SHP77 treated with DMSO at 0.1 percent for 48 hours (cell line): ENCODE data around the gene SH2D4B.

Experiments
- DNase-seq: peaks from one replicate; lab custom pipeline; 2025; lab: John Stamatoyannopoulos, UW

The SH2D4B gene

DNA sequence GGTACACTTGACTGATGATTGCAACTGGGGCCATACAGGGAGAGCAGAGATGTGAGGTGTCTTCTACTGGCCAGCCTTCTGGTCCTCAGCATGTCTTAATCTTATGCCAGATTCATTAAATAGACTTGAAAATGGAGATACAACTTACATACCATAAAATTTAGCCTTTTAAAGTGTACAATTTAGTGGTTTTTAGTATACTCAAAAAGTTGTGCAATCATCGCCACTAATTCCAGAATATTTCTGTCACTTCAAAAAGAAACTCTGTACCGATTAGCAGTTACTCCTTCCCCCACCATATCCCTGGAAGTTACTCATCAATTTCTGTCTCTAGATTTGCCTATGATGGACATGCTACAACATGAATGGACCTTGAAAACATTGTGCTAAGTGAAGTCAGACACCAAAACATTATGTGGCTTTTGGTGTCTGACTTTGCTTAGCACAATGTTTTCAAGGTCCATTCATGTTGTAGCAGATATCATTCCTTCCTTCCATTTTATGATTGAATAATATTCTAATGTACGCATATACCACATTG is 53.0 kb downstream of the SH2D4B start:
- DNase-seq: no peak

DNA sequence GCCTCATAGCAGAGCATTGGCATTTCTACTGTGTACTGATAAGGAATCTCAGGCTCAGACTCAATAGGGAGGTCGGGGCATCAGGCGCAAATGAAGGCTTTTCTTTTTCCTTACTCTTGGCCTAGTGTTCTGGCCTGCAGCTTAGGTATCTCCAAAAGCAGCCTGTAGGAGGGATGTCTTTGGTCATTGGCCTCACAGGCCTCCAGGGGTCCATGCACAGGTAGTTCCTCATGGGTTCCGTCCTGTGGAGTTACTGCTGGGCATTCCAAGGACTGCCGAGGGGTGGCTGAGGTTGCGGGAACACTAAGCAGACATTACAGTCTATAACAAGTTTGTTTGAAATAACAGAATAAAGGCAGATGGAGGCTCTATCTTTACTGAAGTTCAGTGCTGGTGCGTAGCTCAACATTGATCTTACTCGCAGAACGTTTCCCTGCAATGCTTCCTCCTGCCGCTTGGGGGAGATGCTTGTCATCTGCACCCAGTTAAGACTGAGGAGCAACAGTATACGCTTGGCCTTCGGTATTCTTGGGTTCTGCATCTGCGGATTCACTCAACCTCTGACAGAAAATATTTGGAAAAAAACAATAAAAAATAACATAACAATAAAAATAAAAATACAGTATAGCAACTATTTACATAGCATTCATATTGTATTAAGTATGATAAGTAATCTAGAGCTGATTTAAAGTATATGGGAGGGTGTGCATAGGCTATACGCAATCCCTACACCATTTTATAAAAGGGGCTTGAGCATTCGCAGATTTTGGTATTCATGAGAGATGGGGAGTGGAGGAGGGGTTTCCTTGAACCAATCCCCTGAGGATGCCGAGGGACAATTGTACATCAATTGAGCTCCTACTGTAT is 58.9 kb downstream of the SH2D4B start:
- DNase-seq: peak; percentile 0

- DNase-seq: no peak
Observed at GRCh38 chr10:80598084-80598798, 60.5 kb downstream of the SH2D4B start.

GRCh38 chr10:80598951-80599350 is 61.2 kb downstream of the SH2D4B start:
- no peak for DNase-seq

- DNase-seq: no peak
Observed at GRCh38 chr10:80599424-80599847, 61.7 kb downstream of the SH2D4B start.

GRCh38 chr10:80600256-80600655 is 62.6 kb downstream of the SH2D4B start:
- no peak for DNase-seq

- DNase-seq: no peak
Observed at GRCh38 chr10:80602881-80603280, 65.2 kb downstream of the SH2D4B start.

GRCh38 chr10:80603516-80603915 is 65.8 kb downstream of the SH2D4B start:
- no peak for DNase-seq

DNA sequence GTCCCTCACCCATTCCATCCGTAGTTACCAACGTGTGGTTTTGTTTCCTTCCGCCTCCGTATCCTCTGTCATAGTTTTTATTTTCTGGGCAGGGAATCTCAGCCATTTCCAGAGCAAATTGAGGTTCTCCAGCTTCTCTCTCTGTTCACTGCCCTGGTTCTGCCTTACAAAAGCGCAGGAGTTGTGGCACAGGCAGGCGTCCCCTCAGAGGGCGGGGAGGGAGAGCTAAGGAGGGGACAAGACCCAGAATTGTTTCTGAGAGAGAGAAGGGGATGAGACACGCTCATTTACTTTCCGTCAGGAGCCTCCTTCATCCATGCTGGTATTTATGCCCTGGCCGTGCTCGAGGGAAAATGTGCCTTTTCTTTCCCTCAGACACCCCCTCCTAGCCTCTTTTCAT is 71.0 kb downstream of the SH2D4B start:
- no peak for DNase-seq

DNA sequence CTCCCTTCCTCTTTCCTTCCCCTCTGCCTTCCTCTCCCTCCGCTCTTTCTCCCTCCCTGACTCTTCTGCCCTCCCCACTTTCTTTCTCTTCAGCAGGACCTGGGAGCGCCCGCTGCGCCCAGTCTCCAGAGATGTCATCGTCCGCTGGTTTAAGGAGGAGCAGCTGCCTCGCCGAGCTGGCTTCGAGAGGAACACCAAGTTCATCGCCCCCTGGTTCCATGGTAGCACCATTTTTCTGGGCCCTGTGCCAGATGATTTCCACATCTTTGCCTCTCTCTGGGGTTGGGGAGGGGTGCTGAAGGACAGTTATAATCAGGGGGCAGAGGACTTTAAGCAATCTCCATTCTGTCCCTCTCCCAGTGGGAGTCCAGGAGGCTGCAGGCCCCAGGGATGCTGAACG is 71.6 kb downstream of the SH2D4B start:
- DNase-seq: no peak

DNA sequence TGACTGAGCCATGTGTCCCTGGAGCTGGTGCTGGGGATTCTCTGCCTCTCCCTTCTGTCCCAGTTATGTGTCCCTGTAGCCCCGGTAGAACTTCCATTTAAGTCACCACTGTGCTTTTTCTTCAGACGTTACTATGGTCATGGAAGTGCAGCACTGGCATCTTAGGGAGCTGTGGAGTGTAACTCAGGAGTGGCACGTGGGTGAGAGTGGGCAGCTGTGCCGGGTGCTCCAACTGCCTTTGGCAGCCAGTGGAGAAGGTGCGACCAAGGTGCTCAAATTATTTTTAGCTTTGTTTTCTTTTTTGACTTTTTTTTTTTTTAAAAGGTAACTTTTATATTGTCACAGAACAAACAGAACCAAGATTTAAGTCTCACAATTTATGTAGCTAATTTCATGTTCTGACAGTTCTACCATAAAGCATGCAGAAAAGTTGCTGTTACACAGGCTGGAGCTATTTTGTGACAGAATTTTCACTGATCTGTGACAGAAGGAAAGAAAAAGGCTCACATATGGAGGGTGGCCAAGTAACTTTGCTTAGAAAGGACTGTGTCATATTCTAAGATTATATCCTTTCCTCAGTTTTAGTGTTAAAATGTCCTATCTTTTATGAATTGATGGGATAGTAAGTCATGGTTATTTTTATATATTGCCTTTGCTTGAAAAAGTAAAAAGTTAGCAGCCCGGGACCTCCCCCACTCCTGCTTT is 73.9 kb downstream of the SH2D4B start:
- no peak for DNase-seq

GRCh38 chr10:80612261-80612660 is 74.6 kb downstream of the SH2D4B start:
- DNase-seq: no peak

DNA sequence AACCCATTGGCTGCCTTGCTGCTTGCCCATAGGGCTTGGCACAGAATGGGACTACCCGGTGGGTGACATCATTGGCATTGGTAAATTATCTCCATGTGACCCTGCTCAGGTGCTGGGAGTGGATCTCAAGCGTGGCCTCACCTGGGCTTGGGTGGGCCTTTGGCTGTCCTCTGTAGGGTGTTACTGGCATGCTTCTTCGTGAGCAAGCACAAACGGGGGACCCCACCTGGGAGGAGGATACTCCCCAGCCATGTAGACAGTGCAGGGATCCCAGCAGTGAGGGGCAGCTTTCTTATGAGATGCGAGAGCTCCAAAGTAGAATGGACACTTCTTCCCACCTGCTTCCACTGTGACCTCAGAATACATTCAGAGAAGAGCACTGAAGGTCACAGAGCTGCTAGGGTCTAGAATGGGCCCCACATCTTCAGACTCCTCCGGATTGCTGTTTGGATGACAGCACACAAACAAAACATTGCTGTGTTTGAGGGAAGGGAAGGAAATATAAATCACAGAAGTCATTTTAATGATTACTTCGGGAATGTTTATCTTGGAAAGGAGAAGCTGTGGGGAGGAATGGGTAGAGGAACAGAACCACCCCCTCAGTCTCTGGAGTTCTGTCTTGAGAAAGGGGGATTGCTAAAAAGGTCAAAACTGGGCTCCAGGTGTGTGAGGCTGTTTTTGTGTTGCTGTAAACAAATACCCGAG is 75.9 kb downstream of the SH2D4B start:
- DNase-seq: no peak

DNA sequence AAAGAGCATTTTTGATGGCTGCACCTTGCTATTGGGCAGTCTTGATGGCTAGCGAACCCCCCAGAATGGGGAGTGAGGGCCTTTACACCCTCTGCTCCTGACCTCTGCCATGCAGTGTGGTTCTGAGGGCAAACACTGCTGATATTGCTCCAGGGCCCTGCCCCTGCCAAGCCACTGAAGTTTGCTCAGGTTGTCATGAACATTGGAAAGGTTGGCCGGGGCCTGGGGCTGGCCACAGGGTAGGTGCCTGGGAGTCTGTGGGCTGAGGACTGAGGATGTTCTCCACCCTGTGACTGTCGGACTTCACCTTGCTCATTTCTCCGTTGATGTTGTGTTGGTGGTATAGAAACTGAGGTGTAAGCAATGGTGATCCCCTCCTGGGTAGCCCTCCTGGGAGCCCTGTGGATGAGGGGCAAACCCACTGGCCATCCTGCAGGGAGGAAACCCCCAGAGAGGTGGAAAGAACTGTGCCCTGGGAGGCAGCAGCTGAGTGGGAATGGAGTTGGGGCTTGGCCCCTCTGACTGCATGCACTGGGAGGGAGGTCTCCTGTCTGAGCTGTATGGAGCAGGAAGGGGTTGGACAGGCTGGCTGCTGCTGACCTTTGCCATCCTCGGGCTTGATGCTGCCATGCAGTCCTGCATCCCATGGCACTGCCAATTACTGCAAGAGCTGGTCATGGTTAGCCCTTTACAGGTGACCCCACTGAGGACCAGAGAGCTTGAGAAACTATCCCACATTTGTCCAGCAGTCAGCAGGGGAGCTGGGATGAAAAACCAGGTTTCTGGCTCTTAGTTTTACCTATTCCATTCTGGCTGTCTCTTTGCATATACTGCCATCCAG is 77.1 kb downstream of the SH2D4B start:
- no peak for DNase-seq

- DNase-seq: no peak
Observed at GRCh38 chr10:80617807-80618206, 80.1 kb downstream of the SH2D4B start.

DNA sequence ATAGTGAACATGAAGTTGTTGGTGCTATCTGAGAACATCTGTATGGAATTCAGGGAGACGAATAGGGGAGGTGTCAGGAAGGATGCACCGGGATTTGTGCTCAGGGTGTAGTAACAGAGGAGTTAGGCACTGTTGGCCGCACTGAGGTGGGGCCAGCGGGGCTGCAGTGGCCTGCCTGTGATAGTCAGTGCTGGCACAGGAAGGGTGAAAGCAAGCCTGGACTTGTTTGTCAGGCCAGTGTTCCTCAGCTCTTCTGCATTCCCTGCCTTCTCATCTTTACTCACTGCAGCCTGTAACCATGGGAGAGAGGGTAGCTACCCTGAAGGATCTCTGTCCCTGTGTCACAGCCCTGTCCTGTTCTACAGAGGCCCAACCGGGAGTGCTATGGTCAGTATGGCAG is 81.3 kb downstream of the SH2D4B start:
- DNase-seq: no peak

DNA sequence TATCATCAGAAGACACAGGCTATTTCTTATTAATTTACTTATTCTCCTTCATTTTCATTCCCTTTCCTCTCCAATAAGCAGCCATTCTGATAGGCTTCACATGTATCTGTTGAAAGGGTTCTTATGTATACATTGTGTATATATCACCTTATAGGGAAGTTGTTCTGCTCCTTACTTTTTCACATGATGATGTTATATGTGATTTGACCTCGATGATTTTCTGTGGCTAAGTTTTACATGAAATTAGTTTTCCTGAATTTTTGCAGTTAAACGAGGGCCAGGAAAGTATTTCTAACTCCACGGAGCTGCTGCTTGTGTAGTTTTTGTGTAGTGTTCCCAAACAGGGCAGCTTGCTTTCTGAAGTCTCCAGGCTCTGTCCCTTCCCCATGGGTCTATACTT is 84.5 kb downstream of the SH2D4B start:
- no peak for DNase-seq

DNA sequence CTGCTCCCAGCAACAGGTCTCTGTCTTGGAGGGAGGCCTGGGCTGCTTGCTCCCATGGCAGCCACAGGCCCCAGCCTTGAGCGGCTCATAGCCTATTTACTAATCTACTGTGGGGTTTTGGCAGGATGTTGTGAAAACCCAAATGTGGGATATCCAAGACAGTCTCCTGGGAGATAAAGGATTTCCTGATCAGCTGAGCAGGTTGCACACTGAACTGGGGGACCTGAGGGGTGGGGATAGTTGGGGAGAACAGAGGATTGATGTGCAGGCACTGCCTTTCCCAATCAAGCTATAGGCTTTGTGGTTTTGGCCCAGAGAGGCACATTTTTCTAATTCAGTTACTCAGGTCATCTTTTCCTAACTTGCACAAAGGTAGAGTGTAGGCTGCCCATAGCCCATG is 92.6 kb downstream of the SH2D4B start:
- DNase-seq: no peak

DNA sequence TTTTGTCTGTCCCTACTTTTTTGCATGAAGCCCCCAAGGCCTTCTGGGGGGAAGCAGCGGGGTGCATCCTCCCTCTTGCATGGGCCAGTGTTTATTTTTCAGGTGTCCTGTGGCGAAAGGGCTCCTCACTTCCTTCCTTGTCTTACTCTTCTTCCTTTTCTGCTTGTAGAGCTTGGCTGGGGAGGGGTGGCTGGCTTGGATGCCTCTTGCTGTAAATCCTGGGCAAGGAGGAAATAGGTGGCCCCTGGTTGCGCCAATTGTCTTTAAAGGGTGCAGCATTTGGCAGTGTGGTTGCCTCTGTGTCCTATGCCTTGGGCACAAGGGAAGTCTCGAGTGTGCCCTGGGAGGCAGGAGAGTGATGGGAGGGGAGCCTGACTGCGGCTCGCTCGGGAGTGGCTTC is 95.0 kb downstream of the SH2D4B start:
- DNase-seq: no peak

- no peak for DNase-seq
Observed at GRCh38 chr10:80633383-80633860, 95.7 kb downstream of the SH2D4B start.

DNA sequence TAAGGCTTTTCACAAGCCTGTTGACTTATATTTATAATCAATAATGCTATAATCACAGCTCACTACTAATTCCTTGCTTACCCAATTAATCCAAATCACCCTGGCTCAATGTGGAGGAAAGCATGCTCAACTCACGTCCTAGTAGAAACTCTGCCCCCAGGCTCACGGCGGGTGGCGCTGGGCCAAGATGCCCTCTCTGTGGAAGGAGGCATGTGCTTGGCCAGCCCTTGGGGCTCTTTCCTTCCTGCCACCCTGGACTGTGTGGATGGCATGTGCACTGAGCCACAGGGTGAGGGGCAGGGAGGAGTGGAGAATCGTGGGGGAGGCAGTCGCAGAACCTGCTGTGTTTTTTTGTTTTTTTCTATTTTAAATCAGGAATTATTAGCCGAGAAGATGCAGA is 96.2 kb downstream of the SH2D4B start:
- no peak for DNase-seq
